ENCODE data around the gene PPIF.

- no peak for TF ChIP-seq CTCF (IDR thresholded peaks at IDR 0.05)
- TF ChIP-seq POLR2A (IDR thresholded peaks at IDR 0.05): no peak
Observed at GRCh38 chr10:79381804-79382221, 34.5 kb downstream of the PPIF start.

Measured in testis (tissue), 2 donors.